Sigmoid colon (tissue), 7 donors: ENCODE measurements around the gene KATNB1. TPM values are rescaled to one million over a fixed set of nuclear protein-coding genes. Genes with fewer than 3 reads are reported as not detected.
"Not testable (repeated sequence)": the region's sequence is repeated elsewhere in the genome, so short reads cannot be mapped to it uniquely, and the experiment has no call there.

ENCODE experiments used
- DNase-seq: peaks from one replicate; pipeline ENCODE4 v3.0.0-alpha.2; 2019
- H3K27ac ChIP-seq, 4 donors: fragments of 200-600 bp; sonication (generic); one replicate each; pipeline ENCODE4 v1.5.1; 2016 to 2019; ENCODE audit warnings: mild to moderate bottlenecking in 1 of 4
- H3K27me3 ChIP-seq, 3 donors: fragments of 200-600 bp; sonication (generic); one replicate each; pipeline ENCODE4 v1.5.1; 2019; ENCODE audit warnings: mild to moderate bottlenecking in 1 of 3
- H3K36me3 ChIP-seq, 4 donors: fragments of 200-600 bp; sonication (generic); one replicate each; pipeline ENCODE4 v1.5.1; 2016 to 2019
- H3K4me1 ChIP-seq, 4 donors: fragments of 200-600 bp; sonication (generic); one replicate each; pipeline ENCODE4 v1.5.1; 2017 to 2019
- H3K4me3 ChIP-seq, 4 donors: fragments of 200-600 bp; sonication (generic); one replicate each; pipeline ENCODE4 v1.5.1; 2017 to 2019; ENCODE audit warnings: mild to moderate bottlenecking in 2 of 4, moderate library complexity in 1 of 4
- H3K9me3 ChIP-seq, 4 donors: fragments of 200-600 bp in 3 of 4; sonication (generic) in 3 of 4; one replicate each; pipeline versions ENCODE4 v1.5.1 to v1.6.1; 2013 to 2019
- EP300 ChIP-seq, 4 donors: sonication (generic); formaldehyde crosslinking; IDR thresholded peaks; one replicate each; pipeline ENCODE4 v1.6.1; 2017; ENCODE audit warnings: antibody characterized with exemption in 4 of 4
- POLR2A ChIP-seq, 2 donors: fragments of 450-650 bp; IDR thresholded peaks; one replicate each; pipeline ENCODE4 v1.6.1; 2016; ENCODE audit warnings: antibody characterized with exemption in 2 of 2, mild to moderate bottlenecking in 2 of 2, moderate library complexity in 2 of 2
- POLR2AphosphoS5 ChIP-seq, 4 donors: sonication (generic); formaldehyde crosslinking; IDR thresholded peaks; one replicate each; pipeline ENCODE4 v1.6.1; 2017; ENCODE audit warnings: antibody characterized with exemption in 4 of 4
- WGBS, 2 donors: extraction: QIAGEN DNeasy Blood & Tissue Kit; methylation state at CpG; one replicate each; pipeline ENCODE4 v1.1.7; 2013; 5-methylcytosine and 5-hydroxymethylcytosine counted together
- intact Hi-C: fragments of 100-400 bp; cut with DNase I; formaldehyde crosslinking; loops from one replicate; pipeline ENCODE4 v1.15.1; 2023
- polyA plus RNA-seq, 3 donors: library from polyadenylated mRNA; stranded (reverse); fragments of 200-250 nt; gene quantifications; one replicate each; pipeline ENCODE4 v1.2.3, GENCODE V29; 2013
- total RNA-seq, 4 donors: library from RNA; depleted of rRNA; stranded (reverse); fragments of >200 nt; gene quantifications; one replicate each; pipeline ENCODE4 v1.1.0, GENCODE V29; 2016
- TF ChIP-seq, protein P1 (sequence below), 4 experiments: fragments of 450-650 bp in 3 of 4; fragments of 200-600 bp in 1 of 4; IDR thresholded peaks; one replicate each; pipeline ENCODE4 v1.5.1; 2016 to 2019; ENCODE audit warnings: antibody characterized with exemption in 4 of 4, mild to moderate bottlenecking in 3 of 4, moderate library complexity in 2 of 4
- donor health status: healthy with polysubstance abuse.
- donor health status: Bipolar disorder and iron deficiency.
- donor health status: healthy.

Gene KATNB1
- total and polyA plus RNA-seq, 7 donors = 4.3 to 18.6 (median 10.2) TPM

DNA sequence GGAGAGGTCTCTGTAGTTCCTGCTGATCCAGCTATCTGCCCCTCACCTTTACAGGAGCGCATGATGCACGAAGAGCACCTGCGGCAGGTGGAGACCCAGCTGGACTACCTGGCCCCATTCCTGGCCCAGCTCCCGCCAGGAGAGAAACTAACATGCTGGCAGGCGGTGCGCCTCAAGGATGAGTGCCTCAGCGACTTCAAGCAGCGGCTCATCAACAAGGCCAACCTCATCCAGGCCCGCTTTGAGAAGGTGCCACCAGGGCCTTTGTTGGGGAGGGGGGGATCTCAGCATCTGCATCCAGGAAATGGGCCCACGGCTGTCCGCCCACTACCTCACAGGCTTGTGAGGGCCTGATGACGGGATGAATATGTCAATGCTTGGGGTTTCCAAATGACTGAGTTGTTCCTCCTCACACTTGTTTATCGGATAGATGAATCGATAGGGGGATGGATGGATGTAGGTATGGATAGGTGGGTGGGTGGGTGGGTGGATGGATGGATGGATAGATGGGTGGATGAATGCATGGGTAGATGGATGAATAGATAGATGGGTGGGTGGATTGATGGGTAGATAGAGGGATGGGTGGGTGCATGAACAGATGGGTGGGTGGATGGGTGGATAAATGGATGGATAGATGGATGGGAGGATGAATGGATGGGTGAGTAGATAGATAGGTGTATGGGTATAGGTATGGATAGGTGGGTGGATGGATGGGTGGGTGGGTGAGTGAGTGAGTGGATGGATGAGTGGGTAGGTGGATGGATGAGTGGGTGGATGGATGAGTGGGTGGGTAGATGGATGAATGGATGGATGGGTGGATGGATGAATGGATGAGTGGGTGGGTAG, 7.0 kb upstream of the KATNB1 start:
- Histone ChIP-seq H3K4me1 (no peaks in the 10 kb centered on the region), H3K4me3 (no peak overlapping the region), H3K27ac (no peak overlapping the region), H3K9me3 (no peaks in the 10 kb centered on the region), H3K36me3 (no peaks in the 10 kb centered on the region), H3K27me3 (no peaks in the 10 kb centered on the region)
- WGBS, 2 donors = 93 to 97% methylated on average over 14 of the region's 14 CpGs
- intact Hi-C loops = no loop called here
- TF ChIP-seq, protein P1, sequence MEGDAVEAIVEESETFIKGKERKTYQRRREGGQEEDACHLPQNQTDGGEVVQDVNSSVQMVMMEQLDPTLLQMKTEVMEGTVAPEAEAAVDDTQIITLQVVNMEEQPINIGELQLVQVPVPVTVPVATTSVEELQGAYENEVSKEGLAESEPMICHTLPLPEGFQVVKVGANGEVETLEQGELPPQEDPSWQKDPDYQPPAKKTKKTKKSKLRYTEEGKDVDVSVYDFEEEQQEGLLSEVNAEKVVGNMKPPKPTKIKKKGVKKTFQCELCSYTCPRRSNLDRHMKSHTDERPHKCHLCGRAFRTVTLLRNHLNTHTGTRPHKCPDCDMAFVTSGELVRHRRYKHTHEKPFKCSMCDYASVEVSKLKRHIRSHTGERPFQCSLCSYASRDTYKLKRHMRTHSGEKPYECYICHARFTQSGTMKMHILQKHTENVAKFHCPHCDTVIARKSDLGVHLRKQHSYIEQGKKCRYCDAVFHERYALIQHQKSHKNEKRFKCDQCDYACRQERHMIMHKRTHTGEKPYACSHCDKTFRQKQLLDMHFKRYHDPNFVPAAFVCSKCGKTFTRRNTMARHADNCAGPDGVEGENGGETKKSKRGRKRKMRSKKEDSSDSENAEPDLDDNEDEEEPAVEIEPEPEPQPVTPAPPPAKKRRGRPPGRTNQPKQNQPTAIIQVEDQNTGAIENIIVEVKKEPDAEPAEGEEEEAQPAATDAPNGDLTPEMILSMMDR (IDR thresholded peaks at IDR 0.05) = no peak
- no peak for TF ChIP-seq POLR2A (IDR thresholded peaks at IDR 0.05)
- TF ChIP-seq EP300 (IDR thresholded peaks at IDR 0.05) = no peak
- no peak for TF ChIP-seq POLR2AphosphoS5 (IDR thresholded peaks at IDR 0.05)
- DNase-seq = no peak

DNA sequence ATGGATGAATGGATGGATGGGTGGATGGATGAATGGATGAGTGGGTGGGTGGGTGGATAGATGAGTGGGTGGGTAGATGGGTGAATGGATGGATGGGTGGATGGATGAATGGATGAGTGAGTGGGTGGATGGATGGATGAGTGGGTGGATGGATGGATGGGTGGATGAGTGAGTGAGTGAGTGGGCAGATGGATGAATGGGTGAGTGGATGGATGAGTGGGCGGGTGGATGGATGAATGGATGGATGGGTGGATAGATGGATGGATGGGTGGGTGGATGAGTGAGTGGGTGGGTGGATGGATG, 6.4 kb upstream of the KATNB1 start:
- intact Hi-C loops = no loop called here
- Histone ChIP-seq H3K9me3 (no peaks in the 10 kb centered on the region), H3K4me1 (peaks cover 0 to 2% (median 0%) of the 10 kb centered on the region in 4 donors), H3K36me3 (no peaks in the 10 kb centered on the region), H3K4me3 (no peak overlapping the region), H3K27ac (no peak overlapping the region), H3K27me3 (no peaks in the 10 kb centered on the region)
- no peak for TF ChIP-seq POLR2A (IDR thresholded peaks at IDR 0.05)
- TF ChIP-seq, protein P1 (IDR thresholded peaks at IDR 0.05) = no peak
- no peak for DNase-seq
- 87 to 95% methylated on average over 1 of the region's 1 CpG for WGBS, 2 donors

DNA sequence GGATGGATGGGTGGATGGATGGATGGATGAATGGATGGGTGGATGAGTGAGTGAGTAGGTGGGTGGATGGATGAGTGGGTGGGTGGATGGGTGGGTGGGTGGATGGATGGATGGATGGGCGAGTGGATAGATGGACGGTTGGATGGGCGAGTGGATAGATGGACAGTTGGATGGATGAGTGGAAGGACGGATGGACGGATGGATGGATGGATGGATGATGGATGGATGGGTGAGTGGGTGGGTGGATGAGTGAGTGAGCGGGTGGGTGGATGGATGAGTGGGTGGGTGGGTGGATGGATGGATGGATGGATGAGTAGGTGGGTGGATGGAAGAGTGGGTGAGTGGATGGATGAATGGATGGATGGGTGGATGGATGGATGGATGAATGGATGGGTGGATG, 5.7 kb upstream of the KATNB1 start:
- H3K9me3 ChIP-seq, H3K36me3 ChIP-seq, H3K27me3 ChIP-seq, DNase-seq, H3K4me3 ChIP-seq, H3K4me1 ChIP-seq, H3K27ac ChIP-seq: not testable (repeated sequence)
- WGBS, 2 donors = 93 to 96% methylated on average over 6 of the region's 6 CpGs
- intact Hi-C loops = loop anchor here (5.0 to 10.0 kb wide), 4 partner anchors 285 to 952 kb away; partner anchors contain the start of genes CFAP20, CIAPIN1, COQ9 and SETD6

DNA sequence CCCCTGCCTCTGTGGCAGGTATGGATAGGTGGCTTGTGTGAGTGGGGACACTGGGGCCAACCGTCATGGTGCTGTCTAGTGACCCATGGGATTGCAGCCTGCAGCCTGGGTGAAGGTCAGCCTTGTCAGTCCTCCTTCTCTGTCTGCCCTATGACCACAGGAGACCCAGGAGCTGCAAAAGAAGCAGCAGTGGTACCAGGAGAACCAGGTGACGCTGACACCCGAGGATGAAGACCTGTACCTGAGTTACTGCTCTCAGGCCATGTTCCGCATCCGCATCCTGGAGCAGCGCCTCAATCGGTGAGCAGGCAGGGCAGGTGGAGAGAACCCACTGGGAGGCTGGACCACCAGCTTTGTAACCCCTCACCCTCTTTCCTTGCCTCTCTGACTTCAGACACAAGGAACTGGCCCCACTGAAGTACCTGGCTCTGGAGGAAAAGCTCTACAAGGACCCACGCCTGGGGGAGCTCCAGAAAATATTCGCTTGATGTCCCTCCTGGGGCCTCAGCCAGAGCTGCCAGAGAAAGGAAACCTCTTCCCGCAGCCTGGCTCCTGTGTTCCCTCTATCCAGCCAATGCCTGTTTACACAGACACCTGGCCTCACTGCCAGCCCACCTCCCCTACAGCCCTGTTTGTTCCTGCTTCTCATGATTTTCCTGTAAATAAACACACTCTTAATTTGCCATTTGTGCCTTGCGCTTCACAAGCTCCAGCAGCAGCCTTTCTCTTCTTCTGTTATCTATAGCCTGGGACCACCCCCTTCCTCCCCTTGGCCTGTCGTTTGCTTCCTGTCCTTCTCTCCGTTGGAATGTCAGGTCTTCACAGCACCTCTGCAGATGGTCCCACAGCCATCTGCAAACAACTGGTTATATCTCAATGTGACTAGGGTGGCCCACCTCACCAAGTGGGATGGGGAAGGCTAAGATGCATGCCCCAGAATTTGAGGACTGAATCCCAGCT, 4.5 kb upstream of the KATNB1 start:
- no peaks in the 10 kb centered on the region for H3K27me3 ChIP-seq
- intact Hi-C loops = loop anchor here (5.0 to 10.0 kb wide), 4 partner anchors 286 to 951 kb away; partner anchors contain the start of genes CFAP20, CIAPIN1, COQ9 and SETD6
- 80 to 86% methylated on average over 13 of the region's 13 CpGs for WGBS, 2 donors
- no peaks in the 10 kb centered on the region for H3K36me3 ChIP-seq
- TF ChIP-seq POLR2AphosphoS5 (IDR thresholded peaks at IDR 0.05) (no peak), EP300 (IDR thresholded peaks at IDR 0.05) (no peak), POLR2A (IDR thresholded peaks at IDR 0.05) (no peak)
- TF ChIP-seq, protein P1 (IDR thresholded peaks at IDR 0.05) = no peak
- DNase-seq = no peak
- H3K27ac ChIP-seq = no peak overlapping the region
- H3K9me3 ChIP-seq = no peaks in the 10 kb centered on the region
- H3K4me1 ChIP-seq = peaks cover 0 to 10% (median 6%) of the 10 kb centered on the region in 4 donors
- no peak overlapping the region for H3K4me3 ChIP-seq

DNA sequence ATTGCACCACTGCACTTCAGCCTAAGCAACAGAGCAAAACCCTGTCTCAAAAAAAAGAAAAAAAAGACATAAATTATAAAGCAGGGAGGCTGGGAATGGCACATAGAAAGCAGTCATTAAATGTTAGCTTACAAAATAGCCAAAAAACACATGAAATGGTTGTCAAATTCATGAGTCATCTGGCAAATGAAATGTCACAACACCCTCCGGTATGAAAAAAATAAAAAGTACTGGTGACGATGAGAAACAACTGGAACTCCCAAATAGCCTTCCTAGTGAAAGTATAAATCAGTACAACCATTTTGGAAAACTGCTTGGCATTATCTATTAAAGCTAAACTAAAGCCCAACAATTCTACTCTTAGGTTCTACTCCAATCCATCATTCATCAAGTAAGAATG, 3.5 kb upstream of the KATNB1 start:
- intact Hi-C loops = loop anchor here (5.0 to 10.0 kb wide), 4 partner anchors 287 to 950 kb away; partner anchors contain the start of genes CFAP20, CIAPIN1, COQ9 and SETD6
- Histone ChIP-seq H3K27ac (no peak overlapping the region), H3K4me1 (peaks cover 0 to 20% (median 15%) of the 10 kb centered on the region in 4 donors), H3K9me3 (no peaks in the 10 kb centered on the region), H3K27me3 (no peaks in the 10 kb centered on the region), H3K4me3 (no peak overlapping the region), H3K36me3 (no peaks in the 10 kb centered on the region)
- DNase-seq = no peak
- WGBS, 2 donors = 70 to 74% methylated on average over 2 of the region's 2 CpGs
- TF ChIP-seq EP300 (IDR thresholded peaks at IDR 0.05) = no peak
- TF ChIP-seq POLR2AphosphoS5 (IDR thresholded peaks at IDR 0.05) = no peak
- no peak for TF ChIP-seq POLR2A (IDR thresholded peaks at IDR 0.05)
- TF ChIP-seq, protein P1 (IDR thresholded peaks at IDR 0.05) = no peak
